Measurements from ENCODE around the gene KIDINS220.

- TF ChIP-seq EZH2 (IDR thresholded peaks at IDR 0.05; ENCODE audit: borderline replicate concordance, insufficient read depth, low read length, poor library complexity, severe bottlenecking) (no peak), TAF1 (IDR thresholded peaks at IDR 0.05; ENCODE audit: low read depth) (no peak), CTCF (IDR thresholded peaks at IDR 0.05; ENCODE audit: poor library complexity, severe bottlenecking) (no peak), MXI1 (conservative IDR thresholded peaks at IDR 0.05; ENCODE audit: poor library complexity, severe bottlenecking) (no peak), EP300 (conservative IDR thresholded peaks at IDR 0.05; ENCODE audit: poor library complexity, severe bottlenecking) (no peak), REST (IDR thresholded peaks at IDR 0.05; ENCODE audit: borderline replicate concordance) (no peak), POLR2AphosphoS5 (IDR thresholded peaks at IDR 0.05) (no peak), RAD21 (conservative IDR thresholded peaks at IDR 0.05) (no peak)
Observed at GRCh38 chr2:8799004-8799403, 38.4 kb downstream of the KIDINS220 start.
